ENCODE data around the gene KLK15. TPM values are rescaled to one million over a fixed set of nuclear protein-coding genes. Genes with fewer than 3 reads are reported as not detected.

KLK15 gene
- polyA plus RNA-seq, 5 donors = not detected

DNA sequence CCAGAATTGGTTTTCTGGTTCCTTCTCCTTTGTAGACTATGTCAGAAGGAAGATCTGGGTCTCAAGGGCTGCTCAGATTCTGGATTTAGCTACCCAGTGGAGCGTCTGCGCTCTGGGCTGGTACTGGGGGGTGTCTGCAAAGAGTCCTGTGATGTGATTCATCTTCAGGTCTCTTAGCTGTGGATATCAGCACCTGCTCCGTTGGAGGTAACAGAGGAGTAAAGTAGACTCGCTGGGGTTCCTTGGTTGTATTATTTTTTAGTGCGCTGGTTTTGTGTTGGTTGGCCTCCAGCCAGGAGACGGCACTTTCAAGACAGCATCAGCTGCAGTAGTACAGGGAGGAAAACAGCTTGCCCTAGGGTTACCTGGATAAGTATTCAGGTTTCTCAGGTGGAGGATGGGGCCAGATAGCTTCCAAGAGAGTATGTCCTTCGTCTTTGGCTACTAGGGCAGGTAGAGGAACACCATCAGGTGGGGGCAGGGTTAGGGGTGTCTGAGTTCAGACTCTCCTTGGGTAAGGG is 10.4 kb upstream of the KLK15 start:
- DNase-seq = no peak

DNA sequence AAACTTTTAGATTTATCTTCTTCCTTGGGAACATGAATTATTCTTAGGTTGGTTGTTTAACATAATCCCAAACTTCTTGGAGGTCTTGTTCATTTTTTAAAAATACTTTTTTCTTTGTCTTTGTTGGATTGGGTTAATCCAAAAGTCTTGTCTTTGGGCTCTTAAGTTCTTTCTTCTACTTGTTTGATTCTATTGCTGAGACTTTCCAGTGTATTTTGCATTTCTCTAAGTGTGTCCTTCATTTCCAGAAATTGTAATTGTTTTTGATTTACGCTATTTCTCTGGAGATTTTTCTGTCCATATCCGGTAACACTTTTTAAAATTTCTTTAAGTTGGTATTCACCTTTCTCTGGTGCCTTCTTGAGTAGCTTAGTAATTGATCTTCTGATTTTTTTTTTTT is 9.8 kb upstream of the KLK15 start:
- DNase-seq = no peak

DNA sequence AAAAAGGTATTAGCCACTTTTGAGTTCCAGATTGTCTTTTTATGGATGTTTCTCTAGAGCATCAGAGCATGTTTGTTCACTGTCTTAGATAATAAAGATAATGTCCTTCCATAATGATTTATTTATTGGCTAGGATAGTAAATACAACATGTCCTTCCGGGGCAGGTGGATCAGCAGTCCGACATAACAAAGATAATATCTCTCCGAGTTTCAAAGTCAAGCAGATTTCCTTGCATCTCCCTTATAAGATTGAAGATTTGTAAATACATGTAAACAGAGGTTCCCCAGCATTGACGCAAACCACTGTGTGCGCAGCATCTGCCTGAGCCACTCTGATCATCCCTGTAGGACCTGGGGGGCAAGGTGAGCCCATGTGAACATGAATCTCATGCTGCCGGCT is 8.8 kb upstream of the KLK15 start:
- no peak for DNase-seq

DNA sequence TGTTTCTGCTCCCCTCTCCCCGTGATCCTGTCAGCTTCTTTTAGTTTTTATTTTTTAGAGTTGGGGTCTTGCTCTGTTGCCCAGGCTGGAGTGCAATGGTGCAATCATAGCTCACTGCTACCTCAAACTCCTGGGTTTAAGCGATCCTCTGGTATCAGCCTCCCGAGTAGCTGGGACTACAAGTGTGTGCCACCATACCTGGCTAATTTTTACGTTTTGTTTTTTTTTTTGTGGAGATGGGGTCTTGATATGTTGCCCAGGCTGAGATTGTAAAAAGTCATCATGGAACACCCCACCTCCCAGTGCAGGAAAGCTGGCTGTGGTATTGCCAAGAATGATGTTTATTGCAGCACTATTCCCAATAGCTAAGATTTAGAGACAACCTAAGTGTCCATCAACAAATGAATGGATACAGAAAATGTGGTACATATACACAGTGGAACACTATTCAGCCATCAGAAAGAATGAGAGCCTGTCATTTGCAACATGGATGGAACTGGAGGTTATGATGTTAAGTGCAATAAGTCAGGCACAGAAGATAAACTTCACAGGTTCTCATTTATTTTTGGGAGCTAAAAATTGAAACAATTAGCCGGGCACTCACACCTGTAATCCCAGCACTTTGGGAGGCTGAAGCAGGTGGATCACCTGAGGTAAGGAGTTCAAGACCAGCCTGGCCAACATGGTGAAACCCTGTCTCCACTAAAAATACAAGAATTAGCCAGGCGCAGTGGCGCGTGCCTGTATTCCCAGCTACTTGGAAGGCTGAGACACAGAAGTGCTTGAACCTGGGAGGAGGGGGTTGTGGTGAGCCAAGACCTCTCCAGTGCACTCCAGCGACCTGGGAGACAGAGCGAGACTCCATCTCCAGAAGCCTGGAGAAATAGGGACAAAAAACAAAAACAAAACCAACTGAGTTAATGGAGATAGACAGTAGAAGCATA is 6.6 kb upstream of the KLK15 start:
- no peak for DNase-seq

DNA sequence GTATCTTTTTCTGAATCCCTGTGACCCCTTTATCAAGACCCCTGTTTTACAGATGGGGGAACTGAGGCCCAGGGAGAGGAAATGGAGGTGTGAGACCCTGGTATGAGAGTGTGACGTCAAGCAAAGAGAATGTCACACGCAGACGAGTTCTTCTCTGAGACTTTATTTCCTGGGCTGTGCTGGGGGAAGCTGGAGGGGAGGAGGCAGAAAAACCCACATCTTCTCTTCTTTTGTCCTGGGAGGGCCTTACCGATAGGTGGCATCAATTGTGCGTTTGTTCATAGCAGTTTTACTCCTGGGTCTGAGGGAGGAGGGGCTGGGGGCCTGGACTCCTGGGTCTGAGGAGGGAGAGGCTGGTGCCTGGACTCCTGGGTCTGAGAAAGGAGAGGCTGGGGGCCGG is 4.9 kb upstream of the KLK15 start:
- no peak for DNase-seq

DNA sequence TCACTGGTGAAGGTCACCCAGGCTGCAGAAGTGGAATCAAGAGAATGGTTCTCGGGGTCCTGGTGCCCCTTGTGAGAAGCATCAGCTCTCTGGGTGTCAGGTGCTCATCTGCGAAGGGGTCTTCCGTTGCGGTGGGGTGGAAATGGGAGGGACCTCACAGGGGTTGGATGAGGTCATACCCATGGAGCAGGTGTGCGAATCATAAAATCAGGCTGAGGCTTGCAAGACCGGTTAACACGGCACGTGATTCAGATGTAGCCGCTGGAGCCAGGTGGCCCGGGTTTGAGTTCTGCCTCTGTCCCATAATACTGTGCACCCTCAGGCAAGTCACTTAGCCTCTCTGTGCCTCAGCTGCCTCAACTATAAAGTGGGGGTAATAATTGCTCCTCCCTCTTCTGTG is 3.9 kb upstream of the KLK15 start:
- no peak for DNase-seq

DNA sequence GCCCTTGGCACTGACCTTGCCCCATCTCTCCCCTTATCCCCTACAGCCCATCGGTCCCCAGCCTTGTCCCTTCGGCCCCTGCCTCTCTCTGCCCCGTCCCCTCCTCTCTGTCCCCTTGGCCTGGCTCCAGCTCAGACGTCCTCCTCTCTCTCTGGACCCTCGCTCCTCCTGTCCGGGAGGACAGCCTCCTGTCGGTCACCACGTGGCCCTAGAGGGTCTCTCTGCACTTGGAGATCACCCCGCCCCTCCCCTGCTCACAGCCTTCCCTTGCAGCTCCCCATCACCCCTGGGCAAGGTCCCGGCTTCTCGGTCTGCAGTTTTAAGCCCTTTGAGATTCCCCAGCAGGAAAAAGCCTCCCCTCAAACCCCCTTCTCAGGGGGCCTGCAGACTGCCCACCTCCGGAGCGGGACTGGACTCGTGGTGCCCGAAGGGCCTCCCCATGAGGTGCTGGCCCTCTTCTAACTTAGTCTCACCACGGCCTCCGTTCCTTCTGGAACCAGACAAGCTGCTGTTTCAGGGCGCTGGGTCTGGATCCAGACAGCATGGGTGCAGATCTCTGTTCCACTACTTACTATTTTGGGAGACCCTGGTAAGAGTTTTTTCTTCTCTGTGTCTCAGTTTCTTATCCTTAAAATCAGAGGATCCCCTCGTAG is 3.3 kb upstream of the KLK15 start:
- peak in 1 of 2 donors; percentile 3 for DNase-seq

DNA sequence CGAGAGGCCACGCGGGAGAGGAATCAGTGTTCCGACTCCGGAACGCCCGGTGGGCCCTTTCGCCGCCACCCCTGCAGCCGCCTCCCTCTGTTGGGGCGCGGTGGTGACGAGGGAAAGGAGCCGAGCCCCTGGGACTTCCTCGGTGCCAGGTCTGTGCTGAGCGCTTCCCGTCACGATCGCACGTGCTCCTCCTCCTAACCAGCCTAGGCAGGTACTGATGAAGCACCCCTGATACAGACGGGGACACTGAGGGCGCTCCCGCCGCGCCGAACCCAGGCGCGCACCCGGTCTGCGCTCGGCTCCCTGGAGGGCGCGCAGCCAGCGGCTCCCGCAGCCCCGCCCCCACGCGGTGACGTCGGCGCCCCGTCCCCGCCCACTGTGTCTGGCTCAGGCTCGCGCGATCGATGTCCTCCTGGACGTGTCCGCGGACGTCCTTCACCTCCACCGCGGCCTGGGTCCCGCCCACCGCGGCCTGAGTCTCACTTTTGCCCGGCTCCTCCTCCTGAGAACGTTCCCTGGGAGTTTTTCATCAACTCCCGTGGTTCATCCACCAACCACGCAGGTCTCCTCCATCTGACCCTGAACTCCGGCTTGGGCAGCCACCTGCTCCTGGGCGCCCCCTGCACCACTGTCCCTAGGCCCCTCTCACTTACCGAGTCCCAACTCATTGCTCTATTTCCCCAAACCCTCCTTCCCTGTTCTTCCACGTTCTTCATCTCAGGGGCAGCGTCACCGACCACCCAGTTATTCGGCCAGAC is 2.6 kb upstream of the KLK15 start:
- peak; percentile 49 to 50 for DNase-seq

DNA sequence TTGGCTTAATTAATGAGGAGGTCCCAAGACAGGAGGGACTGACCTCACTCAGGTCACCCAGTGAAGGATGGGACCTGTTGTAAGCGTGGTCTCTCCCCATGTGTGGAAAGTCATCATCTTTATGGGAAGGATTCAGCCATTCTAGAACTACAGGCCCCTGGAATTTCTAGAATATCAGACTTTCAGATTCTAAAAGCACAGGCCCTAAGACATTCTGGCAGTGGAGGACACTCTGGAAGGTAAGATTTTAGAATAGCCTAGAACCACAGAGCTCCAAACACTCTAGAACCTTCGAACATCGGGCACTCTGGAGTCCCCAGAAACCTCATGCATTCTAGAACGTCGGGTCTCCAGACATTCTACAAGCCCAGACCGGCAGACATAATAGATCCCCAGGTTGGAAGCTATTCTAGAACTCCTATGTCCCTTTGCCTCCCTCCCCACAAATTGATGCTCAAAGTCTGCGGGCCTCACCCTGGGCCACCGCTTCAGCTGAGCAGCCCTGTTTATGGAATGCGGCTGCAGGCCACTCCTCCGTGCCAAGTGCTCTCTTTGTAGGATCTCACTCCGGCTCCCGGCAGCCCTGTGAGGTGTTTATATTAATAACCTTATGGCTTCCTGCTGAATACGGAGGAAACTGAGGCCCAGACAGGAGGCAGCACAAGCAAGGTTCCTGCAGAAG is 1.9 kb upstream of the KLK15 start:
- no peak for DNase-seq

DNA sequence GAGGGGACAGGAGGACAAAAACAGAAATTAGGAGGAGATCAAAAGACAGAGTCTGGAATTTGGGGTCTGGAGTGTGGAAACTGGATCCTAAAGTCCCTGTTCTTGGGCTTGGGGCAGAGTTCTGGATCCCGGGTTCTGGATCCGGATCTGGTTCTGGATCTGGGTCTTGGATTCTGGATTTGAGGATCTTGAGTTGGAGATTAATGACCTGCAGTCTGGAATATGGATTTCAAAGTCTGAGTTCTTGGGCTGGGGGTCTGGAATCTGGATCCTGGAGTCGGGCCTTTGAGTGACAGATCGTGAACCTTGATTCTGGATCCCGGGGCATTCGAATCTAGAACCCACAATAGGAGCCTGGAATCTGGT is 411 bp upstream of the KLK15 start:
- no peak for DNase-seq

DNA sequence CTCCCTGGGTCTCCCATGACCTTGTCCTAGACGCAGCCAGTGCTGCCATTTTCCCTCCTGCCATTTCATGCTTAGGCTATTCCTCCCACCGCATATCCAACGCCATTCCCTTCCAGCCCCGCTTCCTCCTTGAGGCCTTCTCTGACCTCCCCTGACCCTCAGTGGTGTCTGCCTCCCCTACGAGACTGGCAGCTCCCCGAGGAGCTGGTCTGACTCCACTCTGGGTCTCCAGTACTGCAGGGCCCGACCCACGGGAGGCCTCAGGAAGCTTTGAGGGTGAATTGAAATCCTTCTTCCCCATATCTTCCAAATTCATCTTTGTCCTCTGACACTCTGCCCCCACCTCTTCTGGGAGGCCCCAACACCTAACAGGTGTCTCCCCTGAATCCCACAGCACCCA is 708 bp downstream of the KLK15 start:
- no peak for DNase-seq

DNA sequence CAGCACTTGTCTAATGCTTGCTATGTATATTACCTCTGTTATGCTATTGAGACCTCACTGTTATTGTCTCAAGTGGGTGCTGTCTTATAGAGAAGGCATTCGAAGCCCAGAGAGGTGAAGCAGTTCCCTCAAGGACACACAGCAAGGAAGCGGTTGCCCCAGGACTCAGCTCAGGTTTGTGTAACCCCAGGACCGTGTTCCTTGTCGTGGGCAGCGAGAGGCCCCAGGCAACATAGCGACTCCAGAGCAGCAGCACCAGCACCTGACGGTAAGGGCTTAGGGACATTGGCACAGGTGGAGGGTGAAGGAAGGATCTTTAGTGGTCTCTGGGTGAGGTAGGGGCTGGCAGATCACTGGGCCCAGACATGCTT is 2.4 kb downstream of the KLK15 start:
- DNase-seq = no peak

DNA sequence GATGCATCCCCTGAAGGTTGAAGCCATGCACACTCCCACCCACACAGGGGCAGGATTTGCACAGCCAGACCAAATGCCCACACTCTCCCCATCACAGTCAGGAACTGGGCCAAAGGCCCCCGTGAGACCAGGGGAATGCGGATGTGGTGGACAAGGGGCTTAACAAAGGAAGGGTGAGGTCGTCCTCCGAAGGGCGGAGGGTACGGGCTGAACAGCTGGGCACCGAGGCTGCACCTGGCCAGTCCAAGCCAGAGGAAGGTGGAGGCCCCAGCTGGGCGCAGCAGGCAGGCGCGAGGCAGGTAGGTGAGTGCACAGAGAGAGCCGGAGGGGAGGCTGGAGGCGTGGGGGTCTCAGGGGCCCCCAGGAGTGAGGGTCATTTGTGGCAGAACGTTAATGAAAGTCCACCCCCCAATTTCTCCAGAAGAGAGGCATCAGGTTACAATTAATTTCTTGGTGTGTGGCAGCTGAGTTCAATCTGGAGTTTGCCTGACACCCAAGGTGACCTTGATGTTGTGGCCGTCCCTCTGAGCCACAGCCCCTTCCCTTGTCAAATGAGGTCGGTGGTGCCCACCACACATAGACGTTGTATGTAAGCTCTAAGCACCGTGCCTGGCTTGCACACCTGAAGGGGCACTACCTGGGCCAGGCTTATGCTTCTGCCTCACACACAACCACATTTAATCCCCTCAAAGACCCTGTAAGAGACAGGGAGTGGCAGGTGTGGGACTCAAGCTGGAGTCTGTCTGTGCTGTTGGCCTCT is 2.9 kb downstream of the KLK15 start:
- no peak for DNase-seq

DNA sequence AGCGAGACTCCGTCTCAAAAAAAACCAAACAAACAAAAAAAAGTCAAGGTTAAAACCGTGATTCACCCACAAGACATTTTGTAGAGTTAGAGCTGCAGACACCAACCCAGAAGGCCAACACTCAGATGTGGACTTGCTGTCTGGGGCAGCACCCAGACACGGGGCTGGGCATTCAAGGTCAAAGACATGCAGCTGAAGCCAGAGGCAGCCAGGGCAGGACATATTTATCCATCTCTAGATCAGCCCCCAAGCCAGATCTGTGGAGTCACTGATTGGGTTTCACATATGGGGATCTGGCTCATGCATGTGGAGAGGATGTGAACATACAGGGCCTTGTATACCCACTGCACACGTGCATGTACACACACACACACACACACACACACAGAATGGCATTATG is 3.6 kb downstream of the KLK15 start:
- DNase-seq = no peak

DNA sequence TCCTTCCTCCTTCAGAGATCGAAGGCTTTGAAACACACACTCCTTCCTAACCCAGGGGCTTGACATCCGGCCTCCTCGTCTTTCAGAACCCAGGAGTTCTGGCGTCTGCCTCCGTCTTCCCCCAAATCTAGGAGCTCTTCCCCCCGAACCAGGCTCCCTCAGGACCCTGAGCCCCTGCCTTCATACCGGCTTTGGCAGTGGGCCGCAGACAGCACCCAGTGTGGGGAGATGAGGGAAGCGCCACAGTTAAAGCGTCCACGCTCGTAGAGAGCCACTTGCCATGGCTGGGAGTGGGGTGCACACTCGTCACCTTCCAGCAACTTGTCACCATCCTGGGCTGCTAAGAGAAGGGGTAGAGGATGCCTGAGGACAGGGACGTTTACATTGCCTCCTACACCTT is 5.9 kb downstream of the KLK15 start:
- DNase-seq = no peak

DNA sequence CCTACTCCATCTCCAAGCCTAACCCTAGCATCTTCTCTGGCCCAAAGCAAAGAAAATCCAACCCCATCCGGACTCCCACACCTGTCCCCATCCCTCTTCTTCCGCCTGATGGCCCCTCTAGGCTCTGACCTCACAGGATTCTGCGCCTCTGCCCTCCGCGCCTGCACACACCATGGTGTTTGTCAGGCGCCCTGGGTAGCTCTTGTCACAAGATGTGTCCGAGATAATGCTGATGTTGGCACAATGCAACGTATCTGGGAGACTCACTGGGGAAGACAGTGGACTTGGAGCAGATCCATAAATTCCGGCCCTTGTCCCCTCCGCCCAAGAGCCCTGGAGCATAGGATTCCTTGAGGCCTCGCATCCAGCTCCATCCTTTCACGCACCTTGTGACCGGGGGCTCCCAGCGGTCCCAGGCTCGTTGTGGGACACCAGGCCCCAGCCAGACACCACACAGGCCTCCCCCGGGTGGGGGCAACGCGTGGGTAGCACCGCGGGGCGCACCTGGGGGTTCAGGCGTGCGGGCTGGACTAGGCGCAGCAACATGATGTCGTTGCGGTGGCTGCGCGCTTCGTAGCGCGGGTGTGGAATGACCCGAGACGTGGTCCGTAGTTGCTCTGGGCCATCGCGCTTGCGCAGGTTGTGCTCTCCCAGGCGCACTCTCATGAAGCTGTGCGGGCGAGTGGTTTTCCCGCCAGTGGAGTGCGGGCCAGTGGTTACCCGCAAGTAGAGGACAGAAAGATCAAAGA is 6.7 kb downstream of the KLK15 start:
- DNase-seq = no peak

DNA sequence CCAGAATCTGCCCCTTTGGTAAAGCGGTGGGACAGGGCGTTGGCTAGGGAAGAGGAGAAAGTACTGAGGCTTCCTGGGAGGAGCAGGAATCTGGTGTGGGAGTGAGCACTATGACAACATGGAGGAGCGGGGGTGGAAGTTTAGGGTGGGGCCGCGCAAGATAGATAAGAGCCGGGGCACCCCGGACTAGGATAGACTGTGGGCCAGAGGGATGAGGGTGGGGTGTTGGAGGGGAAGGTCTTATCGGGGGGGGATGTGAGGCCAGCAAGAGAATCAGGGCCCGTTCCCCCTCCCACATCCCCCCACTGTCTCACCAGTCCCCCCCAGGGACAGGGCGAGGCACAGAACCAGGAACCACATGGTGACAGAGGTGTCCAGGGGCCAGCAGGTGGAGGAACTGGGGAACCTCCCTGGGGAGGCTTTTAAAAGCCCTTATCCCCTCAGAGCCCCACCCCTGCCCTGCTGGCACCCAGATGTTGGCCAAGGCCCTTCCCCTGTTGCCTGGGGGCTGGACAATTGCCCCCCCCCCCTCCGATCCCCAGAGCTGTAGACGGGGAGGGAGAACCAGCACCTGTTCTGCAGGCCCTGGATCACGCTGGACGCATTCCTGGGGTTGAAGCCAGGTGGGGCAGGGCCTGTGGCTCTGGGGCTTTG is 9.9 kb downstream of the KLK15 start, which contains the start of gene KLK1:
TSS of gene KLK1 (minus strand) at position 399 of the 654 bp plus-strand sequence. CDS start at position 360, 39 bp downstream.
- no peak for DNase-seq

DNA sequence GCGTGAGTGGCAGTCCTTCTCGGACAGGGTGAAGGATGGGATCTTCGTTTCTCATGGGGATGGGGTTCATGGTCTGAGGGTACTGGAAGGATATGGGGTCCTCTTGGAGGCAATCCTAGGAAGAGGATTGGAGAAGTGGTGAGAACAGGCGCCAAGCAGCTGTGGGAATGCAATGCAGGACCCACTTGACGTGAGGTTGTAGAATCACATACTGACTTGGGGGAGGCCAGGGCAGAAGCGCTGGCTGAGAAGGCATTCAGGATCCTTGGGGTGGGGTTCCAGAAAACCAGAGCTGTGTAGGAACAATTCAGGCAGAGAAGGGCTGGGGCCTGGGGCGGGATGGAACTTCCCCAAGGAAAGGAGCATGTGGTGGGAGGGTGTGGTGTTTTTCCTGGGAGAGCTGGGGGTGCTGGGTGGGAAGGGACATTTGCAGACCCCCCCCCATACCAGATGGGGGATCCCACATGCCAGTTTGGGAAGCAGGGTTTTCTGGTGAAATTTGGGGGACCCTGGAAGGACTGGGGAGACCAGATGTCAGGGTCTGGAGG is 10.6 kb downstream of the KLK15 start:
- DNase-seq = no peak

DNA sequence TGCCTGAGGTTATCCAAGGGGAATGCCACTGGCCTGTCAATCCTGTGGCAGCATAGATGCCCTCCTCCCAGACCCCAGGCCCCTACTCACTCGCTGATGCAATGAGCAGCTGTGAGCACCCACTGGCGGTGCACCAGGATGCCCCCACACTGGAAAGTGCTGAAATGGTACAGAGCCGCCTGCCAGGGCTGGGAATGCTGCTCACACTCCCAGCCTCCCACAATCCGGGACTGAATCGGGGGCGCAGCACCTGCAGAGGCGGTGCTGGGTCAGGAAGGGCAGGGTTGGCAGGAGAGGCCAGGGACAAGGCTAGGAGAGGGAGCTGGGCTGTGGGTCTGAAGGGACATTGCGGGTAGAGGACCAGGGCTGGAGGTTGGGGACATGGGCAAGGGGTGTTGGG is 11.8 kb downstream of the KLK15 start:
- DNase-seq = no peak
